Mucosa of descending colon (tissue), 3 donors: ENCODE results near the gene MCAT. TPM values are rescaled to one million over a fixed set of nuclear protein-coding genes. Genes with fewer than 3 reads are reported as not detected.

ENCODE experiments used
- ATAC-seq: fragments of 200-7000 bp; cut with Tn5 transposase; one replicate; pipeline ENCODE4 v1.9.1; 2020; ENCODE audit warnings: mild to moderate bottlenecking, moderate library complexity
- DNase-seq, 3 donors: peaks; one replicate each; pipeline ENCODE4 v3.0.0-alpha.2; 2020
- H3K36me3 ChIP-seq: fragments of 200-600 bp; one replicate; pipeline ENCODE4 v1.8.0; 2021; ENCODE audit warnings: low read depth, mild to moderate bottlenecking
- H3K4me1 ChIP-seq: fragments of 200-600 bp; one replicate; pipeline ENCODE4 v1.8.0; 2021; ENCODE audit warnings: low read depth, mild to moderate bottlenecking
- H3K4me3 ChIP-seq: fragments of 200-600 bp; one replicate; pipeline ENCODE4 v1.8.0; 2021; ENCODE audit warnings: mild to moderate bottlenecking
- H3K9me3 ChIP-seq: fragments of 200-600 bp; one replicate; pipeline ENCODE4 v1.8.0; 2021; ENCODE audit warnings: mild to moderate bottlenecking
- CTCF ChIP-seq: fragments of 200-600 bp; IDR thresholded peaks from one replicate; pipeline ENCODE4 v1.8.0; 2022; ENCODE audit warnings: antibody characterized with exemption, mild to moderate bottlenecking
- intact Hi-C, 2 donors: fragments of 100-400 bp; cut with DNase I in 1 of 2; cut with micrococcal nuclease in 1 of 2; formaldehyde crosslinking; loops; one replicate each; pipeline versions ENCODE4 v1.11.0 to v1.11.1; 2022; cut with DNase I, micrococcal nuclease
- total RNA-seq, 3 donors: library from RNA; stranded (reverse); fragmentation: NEBNext Ultra II Directional in 2 of 3; extraction: Animal tissue kit (Norgen Biotek cat#: 25700) in 2 of 3; gene quantifications; one replicate each; pipeline versions ENCODE4 v1.2.1 to v1.2.4, GENCODE V29; 2021 to 2023
- donor health status: DM: no; HTN: no; CAD: no; lungs with moderate emphysema.
- donor health status: DM: no; HTN: no; CAD: no.
- donor health status: DM: no; HTN: yes; CAD: no.

MCAT gene
- total RNA-seq, 3 donors from 2014 or later, result 16.1 to 18.8 (median 17.0) TPM

- no peak for TF ChIP-seq CTCF
- DNase-seq, result no peak
- H3K4me3 ChIP-seq, result no peak overlapping the region
- intact Hi-C loops, result no loop called here
- ATAC-seq, result no peak
- H3K9me3 ChIP-seq, result no peaks in the 10 kb centered on the region
- H3K36me3 ChIP-seq, result peaks cover 5% of the 10 kb centered on the region
- peaks cover 28% of the 10 kb centered on the region for H3K4me1 ChIP-seq
Measured at GRCh38 chr22:43167001-43167589, 23.9 kb upstream of the MCAT start.

- peaks cover 5% of the 10 kb centered on the region for H3K36me3 ChIP-seq
- no peaks in the 10 kb centered on the region for H3K9me3 ChIP-seq
- no peak for TF ChIP-seq CTCF
- intact Hi-C loops, result no loop called here
- peaks cover 28% of the 10 kb centered on the region for H3K4me1 ChIP-seq
- DNase-seq, result no peak
- H3K4me3 ChIP-seq, result no peak overlapping the region
- no peak for ATAC-seq
Measured at GRCh38 chr22:43166132-43166930, 23.1 kb upstream of the MCAT start.

- no peak overlapping the region for H3K4me3 ChIP-seq
- intact Hi-C loops, result no loop called here
- ATAC-seq (no peak), DNase-seq (no peak)
- H3K36me3 ChIP-seq, result peaks cover 5% of the 10 kb centered on the region
- no peaks in the 10 kb centered on the region for H3K9me3 ChIP-seq
- TF ChIP-seq CTCF, result no peak
- peaks cover 26% of the 10 kb centered on the region for H3K4me1 ChIP-seq
Measured at GRCh38 chr22:43164636-43165035, 21.4 kb upstream of the MCAT start.

- intact Hi-C loops, result no loop called here
- ATAC-seq (no peak), DNase-seq (no peak)
- H3K9me3 ChIP-seq, result no peaks in the 10 kb centered on the region
- H3K4me1 ChIP-seq, result peaks cover 35% of the 10 kb centered on the region
- no peak overlapping the region for H3K4me3 ChIP-seq
- no peak for TF ChIP-seq CTCF
- peaks cover 5% of the 10 kb centered on the region for H3K36me3 ChIP-seq
Measured at GRCh38 chr22:43163241-43163795, 20.1 kb upstream of the MCAT start.

- DNase-seq (no peak), ATAC-seq (no peak)
- Histone ChIP-seq H3K36me3 (no peaks in the 10 kb centered on the region), H3K4me3 (no peak overlapping the region), H3K4me1 (peaks cover 42% of the 10 kb centered on the region), H3K9me3 (no peaks in the 10 kb centered on the region)
- intact Hi-C loops, result no loop called here
- TF ChIP-seq CTCF, result no peak
Measured at GRCh38 chr22:43162412-43163150, 19.4 kb upstream of the MCAT start.
